Hindlimb muscle (tissue), 1 donor: ENCODE measurements around the gene KRTAP1-4. TPM values are rescaled to one million over a fixed set of nuclear protein-coding genes. Genes with fewer than 3 reads are reported as not detected.
A peak's percentile ranks its signal among the peaks of the same experiment; 100 is the strongest.
"Not testable (repeated sequence)": the region's sequence is repeated elsewhere in the genome, so short reads cannot be mapped to it uniquely, and the experiment has no call there.

Experiments used
- DNase-seq: peaks from one replicate; pipeline ENCODE4 v3.0.0-alpha.2; 2013
- polyA plus RNA-seq: library from polyadenylated mRNA; unstranded; fragments of 120-200 nt; gene quantifications from one replicate; pipeline ENCODE4 v1.2.1, GENCODE V29; 2013; ENCODE audit not compliant: insufficient read length

Gene KRTAP1-4
- polyA plus RNA-seq, 1 donor: not detected

DNA sequence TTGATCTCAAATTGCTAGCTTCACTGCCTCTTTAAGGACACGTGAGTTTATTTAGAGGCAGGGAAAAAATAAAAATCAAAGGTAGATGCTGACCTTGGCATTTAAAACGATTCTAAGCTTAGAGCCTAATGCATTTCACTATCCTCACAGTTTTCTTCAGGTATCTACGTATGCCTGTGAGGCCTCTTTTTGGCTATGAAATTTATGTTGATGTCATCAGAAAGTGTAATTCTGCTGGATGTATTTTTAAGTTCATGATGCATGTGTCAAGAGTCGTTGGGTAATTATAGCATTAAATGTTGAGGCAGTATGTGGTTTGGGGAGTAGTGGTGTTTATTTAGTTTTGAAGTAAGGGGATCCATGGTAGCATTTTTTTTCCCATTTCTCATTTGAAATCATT lies 26.1 kb downstream of the KRTAP1-4 start:
- no peak for DNase-seq

DNA sequence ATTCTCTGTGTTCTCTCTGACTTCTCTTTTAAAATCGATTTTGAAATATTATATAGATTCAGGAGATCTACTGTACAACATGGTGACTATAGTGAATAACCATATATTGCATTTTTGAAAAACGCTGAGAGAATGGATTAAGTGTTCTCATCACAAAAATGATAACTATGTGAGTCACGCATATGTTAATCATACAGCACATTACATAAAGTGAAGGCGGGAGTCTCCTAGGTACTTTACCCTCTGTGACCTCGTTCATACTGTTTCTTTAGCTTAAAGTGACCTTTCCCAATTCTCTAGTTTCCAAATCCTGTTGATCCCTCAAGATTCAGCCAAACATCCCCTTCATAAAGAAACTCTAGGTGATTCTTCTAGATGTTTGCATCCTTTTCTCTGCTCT lies 27.2 kb downstream of the KRTAP1-4 start:
- no peak for DNase-seq

DNA sequence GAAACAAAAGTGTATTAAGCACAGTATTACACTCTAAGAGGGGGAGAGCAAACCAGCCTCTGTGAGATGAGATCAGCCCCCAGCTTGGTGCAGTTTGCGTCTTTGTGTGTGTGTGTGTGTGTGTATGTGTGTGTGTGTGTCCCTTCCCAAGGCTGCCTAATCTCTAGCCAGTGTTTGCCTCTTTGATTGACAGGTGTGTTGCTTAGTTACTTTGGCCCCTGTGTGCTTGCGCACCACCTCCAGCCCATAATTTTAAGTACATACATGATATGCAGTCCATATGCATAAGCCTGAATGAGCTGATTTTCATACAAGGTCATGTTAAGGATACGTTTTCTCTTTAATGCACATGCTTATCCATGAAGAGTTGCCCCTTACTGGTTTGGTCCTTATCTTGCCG lies 28.2 kb downstream of the KRTAP1-4 start:
- no peak for DNase-seq

DNA sequence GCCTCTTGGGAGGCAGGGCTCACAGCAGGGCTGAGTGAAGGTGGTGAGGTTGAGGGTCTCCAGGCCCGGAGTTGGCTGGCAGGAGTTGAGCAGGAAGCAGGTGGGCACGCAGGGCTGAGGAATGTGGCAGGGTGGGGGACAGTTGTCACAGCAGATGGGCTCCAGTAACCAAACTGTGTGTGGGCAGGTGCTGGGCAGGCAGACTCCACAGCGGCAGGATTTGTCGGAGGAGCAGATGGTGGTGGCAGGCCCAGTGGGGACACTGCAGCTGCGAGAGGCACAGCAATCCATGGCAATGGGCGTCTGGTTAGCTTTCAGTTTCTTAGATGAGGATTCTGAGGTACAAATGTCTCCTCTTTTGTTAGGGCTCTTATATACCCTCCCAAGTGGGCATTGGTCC lies 30.4 kb downstream of the KRTAP1-4 start, which contains the start of gene KRTAP3-2:
Gene KRTAP3-2 (minus strand): TSS at position 344 of the 400 bp plus-strand sequence. CDS start 53 bp downstream, at position 291.
- DNase-seq: not testable (repeated sequence)

DNA sequence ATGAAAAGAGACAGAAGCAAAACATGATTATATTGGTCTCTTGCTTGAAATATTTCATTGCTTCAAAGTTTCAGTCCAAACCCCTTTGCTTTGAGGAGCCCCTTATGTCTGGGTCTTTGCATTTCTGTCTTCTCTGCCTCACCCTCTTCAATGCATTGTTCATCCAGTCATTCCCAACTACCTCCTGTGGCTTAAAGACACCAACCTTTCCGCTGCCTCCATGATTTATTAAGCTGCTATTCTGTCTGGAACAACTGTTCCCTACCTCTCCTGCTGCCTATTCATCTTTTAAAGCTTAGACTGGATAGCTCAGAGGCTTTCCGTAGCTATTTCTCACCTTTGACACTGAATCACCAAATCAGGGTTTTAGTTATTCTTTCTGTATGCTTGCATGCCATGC lies 32.6 kb downstream of the KRTAP1-4 start:
- no peak for DNase-seq

DNA sequence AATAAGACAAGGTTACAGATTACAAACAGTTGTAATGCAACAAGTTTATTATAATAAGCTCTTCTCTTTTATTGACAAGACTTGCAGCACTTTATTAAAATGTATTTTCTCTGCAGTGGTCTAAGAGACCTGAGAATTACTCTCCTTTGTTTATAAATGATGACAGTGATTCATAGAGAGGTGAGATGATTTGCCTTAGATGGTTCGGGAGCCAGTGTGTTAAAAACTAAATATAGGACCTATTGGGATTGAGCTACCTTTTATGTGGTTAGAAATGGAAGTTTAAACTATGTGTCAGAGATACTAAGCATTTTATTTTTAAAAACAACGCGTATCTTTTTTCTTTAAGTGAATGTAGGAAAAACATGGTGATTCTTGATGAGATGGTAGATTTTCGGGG lies 33.2 kb downstream of the KRTAP1-4 start:
- no peak for DNase-seq

DNA sequence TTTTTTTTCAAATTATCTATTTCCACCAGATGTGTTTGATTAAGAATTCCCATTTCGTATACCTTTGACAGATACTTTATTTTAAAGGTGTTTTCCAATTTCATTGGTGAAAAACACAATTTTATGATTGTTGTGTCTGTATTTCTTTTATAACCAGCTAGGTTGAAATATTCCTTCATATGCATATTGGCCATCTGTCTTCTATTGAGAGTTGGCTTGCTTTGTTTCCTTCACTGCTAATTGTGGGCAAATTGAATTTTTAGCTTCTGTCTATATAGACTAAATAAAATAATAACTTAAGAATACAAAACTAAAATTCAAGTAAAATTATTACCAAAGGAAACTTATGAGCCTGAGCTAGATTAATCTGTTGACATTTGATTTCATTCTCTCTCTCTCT lies 34.9 kb downstream of the KRTAP1-4 start:
- DNase-seq: no peak

DNA sequence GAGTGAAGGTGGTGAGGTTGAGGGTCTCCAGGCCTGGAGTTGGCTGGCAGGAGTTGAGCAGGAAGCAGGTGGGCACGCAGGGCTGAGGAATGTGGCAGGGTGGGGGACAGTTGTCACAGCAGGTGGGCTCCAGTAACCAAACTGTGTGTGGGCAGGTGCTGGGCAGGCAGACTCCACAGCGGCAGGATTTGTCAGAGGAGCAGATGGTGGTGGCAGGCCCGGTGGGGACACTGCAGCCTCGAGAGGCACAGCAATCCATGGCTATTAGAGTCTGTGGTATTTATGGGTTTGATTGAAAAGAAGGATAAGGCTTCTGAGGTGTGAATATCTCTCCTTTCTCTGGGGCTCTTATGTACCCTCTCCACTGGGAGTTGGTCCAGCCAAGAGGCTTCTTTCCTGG lies 36.2 kb downstream of the KRTAP1-4 start, which contains the start of gene KRTAP3-3:
Gene KRTAP3-3 (minus strand): TSS at position 326 of the 400 bp plus-strand sequence. CDS start 67 bp downstream, at position 259.
- no peak for DNase-seq

DNA sequence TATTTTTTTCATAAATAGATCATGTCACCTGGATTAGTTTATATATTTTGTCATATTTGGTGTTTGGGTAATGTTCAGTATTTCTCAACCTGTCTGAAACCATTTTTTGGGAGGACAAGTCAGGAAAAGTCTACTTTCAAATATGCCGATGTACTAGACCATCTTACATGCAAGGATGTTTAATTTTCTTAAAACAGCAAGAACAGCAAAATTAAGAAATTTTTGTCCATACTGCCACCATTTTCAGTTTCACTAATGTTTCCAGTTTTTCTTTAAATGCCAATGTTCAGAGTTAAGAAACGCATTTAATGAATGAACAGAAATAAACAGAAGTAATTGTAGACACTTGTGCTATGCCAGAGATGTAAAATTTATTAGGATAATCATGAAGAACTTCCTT lies 36.9 kb downstream of the KRTAP1-4 start:
- no peak for DNase-seq

DNA sequence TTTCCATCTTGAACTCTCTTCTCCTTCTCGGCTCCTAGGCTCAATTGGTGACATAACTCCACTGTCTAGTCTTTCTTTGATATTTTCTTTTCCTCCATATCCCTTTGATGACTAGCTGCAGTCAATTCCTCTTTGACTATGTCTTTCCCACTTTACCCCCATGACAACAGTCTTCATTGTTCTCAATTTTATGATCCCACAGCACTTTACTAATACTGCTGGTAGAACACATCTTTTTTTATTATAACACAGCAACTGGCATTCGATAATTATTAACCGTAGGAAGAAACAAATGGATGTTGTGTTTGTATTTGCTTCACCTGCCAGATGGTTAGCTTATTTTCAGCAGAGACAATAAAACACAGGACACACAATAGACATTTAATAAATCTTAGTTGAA lies 37.3 kb downstream of the KRTAP1-4 start:
- DNase-seq: no peak

DNA sequence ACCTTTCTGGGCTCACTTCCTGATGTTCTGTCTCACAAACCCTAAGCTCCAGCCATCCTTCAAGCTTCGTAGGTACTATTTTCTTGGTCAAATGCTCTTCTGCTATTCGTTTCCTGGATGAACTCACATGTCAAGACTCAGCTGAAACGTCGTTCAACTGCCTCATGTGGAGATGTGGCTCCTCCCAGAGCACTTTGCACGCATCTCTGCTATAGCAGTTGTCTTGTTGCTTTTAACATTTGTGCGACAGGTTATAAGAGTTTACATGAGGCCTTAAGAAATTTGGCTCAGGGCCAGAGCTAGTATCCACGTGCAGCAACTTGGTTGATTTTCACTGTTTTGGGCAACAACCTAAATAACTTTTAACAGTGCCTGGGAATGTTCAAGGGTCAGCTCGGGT lies 43.1 kb downstream of the KRTAP1-4 start:
- DNase-seq: no peak

DNA sequence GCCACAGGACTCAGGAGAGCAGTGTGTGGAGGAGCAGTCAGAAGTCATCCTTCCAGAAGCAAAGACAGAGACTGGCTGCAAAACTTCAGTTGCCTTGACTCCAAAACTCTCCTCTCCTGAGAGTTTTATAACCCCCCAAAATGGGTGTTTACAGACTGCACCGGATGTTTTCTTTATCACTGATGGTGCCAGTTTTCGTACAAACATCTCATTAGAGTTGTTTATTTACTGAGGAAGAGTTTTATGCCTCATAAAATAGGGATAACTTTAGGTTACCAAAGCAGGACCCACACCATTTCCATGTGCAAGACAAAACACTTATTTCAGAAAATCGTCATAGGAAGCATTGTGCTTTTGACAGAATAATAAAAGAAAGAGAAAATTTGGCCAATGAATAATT lies 45.8 kb downstream of the KRTAP1-4 start, which contains the start of gene KRT40:
Gene KRT40 (minus strand): TSS at position 101 of the 400 bp plus-strand sequence. CDS start 53 bp downstream, at position 48.
- DNase-seq: no peak

DNA sequence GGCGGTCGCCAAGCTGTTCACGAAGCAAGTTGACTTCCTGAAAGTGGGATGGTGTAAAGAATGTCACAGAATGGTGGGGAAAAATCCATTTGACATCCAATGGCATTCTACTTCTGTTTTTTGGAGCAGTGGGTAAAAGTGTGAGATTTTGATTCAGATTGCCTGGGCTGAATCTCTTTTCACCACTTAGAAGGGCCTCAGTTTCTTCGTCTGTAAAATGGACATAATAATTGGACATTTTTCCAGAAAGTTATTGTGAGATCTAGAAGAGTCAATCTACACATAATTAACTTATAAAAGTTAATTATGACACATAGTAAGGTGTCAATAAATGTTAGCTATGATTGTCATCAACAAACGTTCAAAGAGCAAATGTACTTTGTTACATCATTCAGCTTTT lies 48.9 kb downstream of the KRTAP1-4 start:
- no peak for DNase-seq

DNA sequence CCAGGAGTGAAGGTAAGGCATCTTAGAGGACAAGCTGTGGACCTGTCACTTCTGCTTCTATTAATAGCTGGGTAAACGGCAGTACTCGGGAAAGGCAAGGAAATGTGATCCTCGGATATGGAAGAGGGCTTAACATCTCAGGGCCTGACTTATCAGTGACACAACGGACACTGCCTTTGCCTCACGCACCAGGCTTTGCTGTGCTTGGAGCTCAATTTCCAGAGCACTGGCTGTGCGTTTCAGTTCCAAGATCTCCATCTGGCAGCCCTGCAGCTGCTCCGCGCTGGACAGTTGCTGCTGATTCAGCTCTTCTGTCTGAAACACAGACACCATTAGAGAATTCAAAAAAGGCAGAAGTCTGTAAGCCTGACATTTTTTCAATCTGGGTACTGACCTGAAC lies 49.4 kb downstream of the KRTAP1-4 start:
- peak; percentile 23 for DNase-seq

DNA sequence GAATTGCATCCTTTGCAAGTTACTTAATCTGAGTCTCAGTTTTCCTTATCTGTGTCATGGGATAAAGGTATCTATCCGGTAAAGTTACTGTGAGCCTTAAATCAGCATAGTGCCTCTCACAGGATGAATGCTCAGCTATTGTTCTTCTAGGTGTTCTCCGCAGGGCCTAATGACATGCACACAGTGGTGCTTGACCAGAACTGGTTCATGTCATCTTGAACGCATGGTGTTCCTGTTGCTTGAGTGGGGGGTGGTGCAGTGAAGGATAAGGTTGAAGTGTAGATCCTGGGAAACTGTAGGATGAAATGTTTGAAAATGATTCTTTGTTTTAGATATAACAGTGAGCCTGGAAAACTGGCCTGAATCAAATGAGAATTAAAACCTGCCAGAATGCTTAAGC lies 49.9 kb downstream of the KRTAP1-4 start:
- DNase-seq: no peak

Other genes with a start within 250 kb of the KRTAP1-4 start
- not detected for gene KRT27, start 247.6 kb downstream of the KRTAP1-4 start, polyA plus RNA-seq
- not detected for gene KRT28, start 230.2 kb downstream of the KRTAP1-4 start, polyA plus RNA-seq
- 61.7 TPM for gene KRT10, start 207.6 kb downstream of the KRTAP1-4 start, polyA plus RNA-seq
- 0.31 TPM for gene KRT12, start 163.0 kb downstream of the KRTAP1-4 start, polyA plus RNA-seq
- gene KRT20, start 145.0 kb downstream of the KRTAP1-4 start, polyA plus RNA-seq: not detected
- gene KRT23, start 92.5 kb downstream of the KRTAP1-4 start, polyA plus RNA-seq: 0.23 TPM
- gene KRT39, start 63.2 kb downstream of the KRTAP1-4 start, polyA plus RNA-seq: 2.9 TPM
- gene KRT40, start 45.9 kb downstream of the KRTAP1-4 start, polyA plus RNA-seq: 3.9 TPM
- gene KRTAP3-3, start 36.0 kb downstream of the KRTAP1-4 start, polyA plus RNA-seq: not detected
- 0.28 TPM for gene KRTAP3-2, start 30.3 kb downstream of the KRTAP1-4 start, polyA plus RNA-seq
- gene KRTAP3-1, start 21.1 kb downstream of the KRTAP1-4 start, polyA plus RNA-seq: not detected
- gene KRTAP1-5, start 3.0 kb downstream of the KRTAP1-4 start, polyA plus RNA-seq: not detected
- gene KRTAP1-3, start 4.7 kb upstream of the KRTAP1-4 start, polyA plus RNA-seq: not detected
- gene KRTAP1-1, start 11.3 kb upstream of the KRTAP1-4 start, polyA plus RNA-seq: not detected
- not detected for gene KRTAP2-1, start 17.1 kb upstream of the KRTAP1-4 start, polyA plus RNA-seq
- gene KRTAP2-2, start 25.0 kb upstream of the KRTAP1-4 start, polyA plus RNA-seq: not detected
- gene KRTAP2-3, start 29.9 kb upstream of the KRTAP1-4 start, polyA plus RNA-seq: not detected
- not detected for gene KRTAP2-4, start 35.7 kb upstream of the KRTAP1-4 start, polyA plus RNA-seq
- gene KRTAP4-7, start 54.0 kb upstream of the KRTAP1-4 start, polyA plus RNA-seq: not detected
- not detected for gene KRTAP4-8, start 67.9 kb upstream of the KRTAP1-4 start, polyA plus RNA-seq
- gene KRTAP4-16, start 72.0 kb upstream of the KRTAP1-4 start, polyA plus RNA-seq: not detected
- not detected for gene KRTAP4-9, start 75.2 kb upstream of the KRTAP1-4 start, polyA plus RNA-seq
- gene KRTAP4-11, start 88.2 kb upstream of the KRTAP1-4 start, polyA plus RNA-seq: not detected
- gene KRTAP4-12, start 94.0 kb upstream of the KRTAP1-4 start, polyA plus RNA-seq: not detected
- not detected for gene KRTAP4-6, start 110.3 kb upstream of the KRTAP1-4 start, polyA plus RNA-seq
- gene KRTAP4-5, start 119.6 kb upstream of the KRTAP1-4 start, polyA plus RNA-seq: not detected
- not detected for gene KRTAP4-4, start 130.6 kb upstream of the KRTAP1-4 start, polyA plus RNA-seq
- gene KRTAP4-3, start 138.0 kb upstream of the KRTAP1-4 start, polyA plus RNA-seq: not detected
- not detected for gene KRTAP4-2, start 148.0 kb upstream of the KRTAP1-4 start, polyA plus RNA-seq
- not detected for gene KRTAP4-1, start 154.7 kb upstream of the KRTAP1-4 start, polyA plus RNA-seq
- not detected for gene KRTAP9-1, start 159.7 kb upstream of the KRTAP1-4 start, polyA plus RNA-seq
- not detected for gene KRTAP9-2, start 196.5 kb upstream of the KRTAP1-4 start, polyA plus RNA-seq
- gene KRTAP9-3, start 202.3 kb upstream of the KRTAP1-4 start, polyA plus RNA-seq: not detected
- not detected for gene KRTAP9-8, start 207.8 kb upstream of the KRTAP1-4 start, polyA plus RNA-seq
- not detected for gene KRTAP9-4, start 219.5 kb upstream of the KRTAP1-4 start, polyA plus RNA-seq
- gene KRTAP9-9, start 225.2 kb upstream of the KRTAP1-4 start, polyA plus RNA-seq: not detected
- gene KRTAP9-6, start 235.2 kb upstream of the KRTAP1-4 start, polyA plus RNA-seq: 0.30 TPM
- gene KRTAP9-7, start 245.5 kb upstream of the KRTAP1-4 start, polyA plus RNA-seq: not detected